ENCODE measurements around the gene MPHOSPH10.
A peak's percentile ranks its signal among the peaks of the same experiment; 100 is the strongest.
"Not testable (repeated sequence)": the region's sequence is repeated elsewhere in the genome, so short reads cannot be mapped to it uniquely, and the experiment has no call there.

Gene MPHOSPH10, protein sequence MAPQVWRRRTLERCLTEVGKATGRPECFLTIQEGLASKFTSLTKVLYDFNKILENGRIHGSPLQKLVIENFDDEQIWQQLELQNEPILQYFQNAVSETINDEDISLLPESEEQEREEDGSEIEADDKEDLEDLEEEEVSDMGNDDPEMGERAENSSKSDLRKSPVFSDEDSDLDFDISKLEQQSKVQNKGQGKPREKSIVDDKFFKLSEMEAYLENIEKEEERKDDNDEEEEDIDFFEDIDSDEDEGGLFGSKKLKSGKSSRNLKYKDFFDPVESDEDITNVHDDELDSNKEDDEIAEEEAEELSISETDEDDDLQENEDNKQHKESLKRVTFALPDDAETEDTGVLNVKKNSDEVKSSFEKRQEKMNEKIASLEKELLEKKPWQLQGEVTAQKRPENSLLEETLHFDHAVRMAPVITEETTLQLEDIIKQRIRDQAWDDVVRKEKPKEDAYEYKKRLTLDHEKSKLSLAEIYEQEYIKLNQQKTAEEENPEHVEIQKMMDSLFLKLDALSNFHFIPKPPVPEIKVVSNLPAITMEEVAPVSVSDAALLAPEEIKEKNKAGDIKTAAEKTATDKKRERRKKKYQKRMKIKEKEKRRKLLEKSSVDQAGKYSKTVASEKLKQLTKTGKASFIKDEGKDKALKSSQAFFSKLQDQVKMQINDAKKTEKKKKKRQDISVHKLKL

GRCh38 chr2:71130152-71130904 lies at the start of gene MPHOSPH10, which contains the start of gene MCEE:
MPHOSPH10 (plus strand) TSS chr2:71130634; CDS start chr2:71130666, 32 bp downstream.
MCEE (minus strand) TSS chr2:71130229; CDS start chr2:71130219, 10 bp downstream.
- Histone ChIP-seq H3K4me3 (ENCODE audit: low read depth, low read length) (peak within 1 kb of the TSS; percentile 97), H3K36me3 (ENCODE audit: control insufficient read depth, insufficient read depth, low read length) (peaks cover 29% of the 10 kb centered on the region), H3K9me3 (ENCODE audit: control insufficient read depth, insufficient read depth, low read length) (no peaks in the 10 kb centered on the region), H3K4me1 (ENCODE audit: control insufficient read depth, insufficient read depth, low read length) (peaks cover 2% of the 10 kb centered on the region; the same call in 1 of the 2 replicates), H3K9ac (ENCODE audit: low read depth, low read length) (peak within 1 kb of the TSS; percentile 83), H3K27me3 (ENCODE audit: control insufficient read depth, insufficient read depth, low read length) (no peaks in the 10 kb centered on the region), H3K27ac (ENCODE audit: low read depth, low read length) (peak within 1 kb of the TSS; percentile 92)

DNA sequence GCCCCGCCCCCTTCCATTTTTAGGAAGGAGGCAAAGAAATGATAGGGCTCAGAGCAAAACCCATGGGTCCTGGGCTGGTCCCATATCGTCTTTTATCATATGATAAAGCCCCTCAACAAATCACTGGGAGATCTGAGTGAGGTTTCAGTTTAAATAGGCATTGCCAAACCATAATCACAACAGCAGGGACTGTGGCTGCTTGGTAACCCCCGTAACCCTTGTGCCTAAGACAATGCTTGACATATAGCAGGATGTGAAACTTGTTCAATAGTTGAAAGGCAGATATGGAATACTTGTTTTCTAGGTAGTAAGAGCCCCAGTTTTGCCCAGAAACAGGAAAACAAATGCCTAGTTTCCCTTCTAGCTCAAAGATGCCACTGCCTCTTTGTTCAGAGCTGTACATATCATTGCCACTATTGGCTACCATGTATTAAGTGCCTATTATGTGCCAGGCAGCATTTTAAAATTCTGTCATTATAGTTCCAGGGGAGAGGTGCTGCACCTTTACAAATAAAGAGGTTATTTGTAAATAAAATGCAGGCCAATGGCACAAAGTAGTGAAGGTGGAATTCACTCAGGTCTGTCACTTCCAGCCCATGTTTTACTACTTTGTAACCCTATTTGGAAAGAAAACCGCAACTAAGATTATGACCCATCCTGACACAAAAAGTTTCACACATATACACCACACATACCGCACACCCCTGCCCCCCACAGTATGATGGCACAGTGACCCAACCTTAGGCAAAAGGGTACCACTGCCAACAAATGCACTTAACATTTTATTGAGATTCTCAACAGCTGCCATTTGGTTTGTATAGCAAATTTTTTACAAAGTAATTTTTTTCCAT lies 47.8 kb upstream of the MPHOSPH10 start:
- Histone ChIP-seq H3K4me3 (ENCODE audit: low read depth, low read length) (no peak overlapping the region), H3K4me1 (ENCODE audit: control insufficient read depth, insufficient read depth, low read length) (peaks cover 24% of the 10 kb centered on the region), H3K27ac (ENCODE audit: low read depth, low read length) (no peak overlapping the region), H3K9me3 (ENCODE audit: control insufficient read depth, insufficient read depth, low read length) (no peaks in the 10 kb centered on the region), H3K9ac (ENCODE audit: low read depth, low read length) (no peak overlapping the region), H3K27me3 (ENCODE audit: control insufficient read depth, insufficient read depth, low read length) (no peaks in the 10 kb centered on the region), H3K36me3 (ENCODE audit: control insufficient read depth, insufficient read depth, low read length) (peaks cover 15% of the 10 kb centered on the region)

- H3K4me3 ChIP-seq (ENCODE audit: low read depth, low read length); H3K27ac ChIP-seq (ENCODE audit: low read depth, low read length); H3K27me3 ChIP-seq (ENCODE audit: control insufficient read depth, insufficient read depth, low read length); H3K9ac ChIP-seq (ENCODE audit: low read depth, low read length); H3K9me3 ChIP-seq (ENCODE audit: control insufficient read depth, insufficient read depth, low read length); H3K36me3 ChIP-seq (ENCODE audit: control insufficient read depth, insufficient read depth, low read length): not testable (repeated sequence)
- peaks cover 24% of the 10 kb centered on the region for H3K4me1 ChIP-seq (ENCODE audit: control insufficient read depth, insufficient read depth, low read length)
These were observed 47.1 kb upstream of the MPHOSPH10 start for GRCh38 chr2:71083297-71083696.

- not testable (repeated sequence) for H3K9ac ChIP-seq (ENCODE audit: low read depth, low read length); H3K4me3 ChIP-seq (ENCODE audit: low read depth, low read length); H3K27me3 ChIP-seq (ENCODE audit: control insufficient read depth, insufficient read depth, low read length); H3K9me3 ChIP-seq (ENCODE audit: control insufficient read depth, insufficient read depth, low read length); H3K36me3 ChIP-seq (ENCODE audit: control insufficient read depth, insufficient read depth, low read length); H3K27ac ChIP-seq (ENCODE audit: low read depth, low read length)
- peaks cover 24% of the 10 kb centered on the region for H3K4me1 ChIP-seq (ENCODE audit: control insufficient read depth, insufficient read depth, low read length)
These were observed 46.6 kb upstream of the MPHOSPH10 start for GRCh38 chr2:71083752-71084312.

DNA sequence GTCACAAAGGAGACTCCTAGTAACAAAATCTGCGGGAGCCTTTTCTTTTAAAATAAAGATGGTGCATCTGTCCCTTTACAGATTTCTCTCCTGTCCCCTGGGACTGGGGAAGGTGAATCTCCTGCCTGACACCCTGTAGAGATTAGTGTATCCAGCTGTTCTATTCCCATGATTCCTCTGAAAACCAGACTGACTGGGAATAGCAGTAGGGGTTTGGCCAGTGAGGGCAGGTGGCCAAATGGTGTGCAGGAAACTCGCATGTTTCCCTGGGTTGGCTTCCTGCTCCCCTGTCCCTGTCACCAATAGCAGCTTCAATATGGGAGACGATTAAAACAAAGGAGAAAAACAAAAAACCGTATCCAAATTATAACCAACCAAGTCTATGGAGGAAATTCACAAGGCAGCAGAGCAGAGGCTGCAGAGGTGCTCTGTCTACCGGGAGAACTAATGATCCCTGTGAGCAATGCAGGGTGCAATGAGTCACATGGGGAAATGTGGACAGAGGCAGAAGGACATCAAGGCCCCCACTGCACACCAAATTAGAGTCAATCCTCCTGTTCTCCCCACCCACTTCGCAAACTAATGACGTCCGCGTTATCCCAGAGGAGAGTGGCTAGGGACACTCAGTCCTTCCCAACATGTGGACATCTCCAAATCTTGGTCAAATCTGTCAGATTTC lies 45.0 kb upstream of the MPHOSPH10 start:
- H3K36me3 ChIP-seq (ENCODE audit: control insufficient read depth, insufficient read depth, low read length); H3K4me3 ChIP-seq (ENCODE audit: low read depth, low read length); H3K9me3 ChIP-seq (ENCODE audit: control insufficient read depth, insufficient read depth, low read length); H3K9ac ChIP-seq (ENCODE audit: low read depth, low read length); H3K27ac ChIP-seq (ENCODE audit: low read depth, low read length); H3K27me3 ChIP-seq (ENCODE audit: control insufficient read depth, insufficient read depth, low read length): not testable (repeated sequence)
- peaks cover 24% of the 10 kb centered on the region for H3K4me1 ChIP-seq (ENCODE audit: control insufficient read depth, insufficient read depth, low read length)

DNA sequence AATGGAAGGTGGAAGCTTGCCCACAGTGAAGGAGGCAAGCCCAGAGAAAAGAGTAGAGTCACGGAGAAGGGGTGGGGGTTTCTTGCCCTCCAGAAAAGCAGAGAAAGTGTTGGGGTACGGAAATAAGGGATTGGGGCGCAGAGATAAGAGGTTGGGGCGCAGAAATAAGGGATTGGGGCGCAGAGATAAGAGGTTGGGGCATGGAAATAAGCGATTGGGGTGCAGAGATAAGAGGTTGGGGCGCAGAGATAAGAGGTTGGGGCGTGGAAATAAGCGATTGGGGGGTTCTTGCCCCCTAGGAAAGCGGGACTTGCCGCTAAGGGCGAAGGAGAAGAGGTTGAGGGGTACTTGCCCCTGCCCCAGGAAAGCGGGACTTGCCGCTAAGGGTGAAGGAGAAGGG lies 41.0 kb upstream of the MPHOSPH10 start:
- not testable (repeated sequence) for H3K9ac ChIP-seq (ENCODE audit: low read depth, low read length); H3K36me3 ChIP-seq (ENCODE audit: control insufficient read depth, insufficient read depth, low read length); H3K27ac ChIP-seq (ENCODE audit: low read depth, low read length); H3K9me3 ChIP-seq (ENCODE audit: control insufficient read depth, insufficient read depth, low read length); H3K27me3 ChIP-seq (ENCODE audit: control insufficient read depth, insufficient read depth, low read length); H3K4me3 ChIP-seq (ENCODE audit: low read depth, low read length)
- H3K4me1 ChIP-seq (ENCODE audit: control insufficient read depth, insufficient read depth, low read length) = peaks cover 19% of the 10 kb centered on the region

- H3K4me3 ChIP-seq (ENCODE audit: low read depth, low read length); H3K9ac ChIP-seq (ENCODE audit: low read depth, low read length); H3K9me3 ChIP-seq (ENCODE audit: control insufficient read depth, insufficient read depth, low read length); H3K27me3 ChIP-seq (ENCODE audit: control insufficient read depth, insufficient read depth, low read length); H3K4me1 ChIP-seq (ENCODE audit: control insufficient read depth, insufficient read depth, low read length); H3K27ac ChIP-seq (ENCODE audit: low read depth, low read length); H3K36me3 ChIP-seq (ENCODE audit: control insufficient read depth, insufficient read depth, low read length): not testable (repeated sequence)
These were observed 38.6 kb upstream of the MPHOSPH10 start for GRCh38 chr2:71091808-71092207.

- not testable (repeated sequence) for H3K4me3 ChIP-seq (ENCODE audit: low read depth, low read length); H3K36me3 ChIP-seq (ENCODE audit: control insufficient read depth, insufficient read depth, low read length); H3K27ac ChIP-seq (ENCODE audit: low read depth, low read length); H3K4me1 ChIP-seq (ENCODE audit: control insufficient read depth, insufficient read depth, low read length); H3K9ac ChIP-seq (ENCODE audit: low read depth, low read length); H3K27me3 ChIP-seq (ENCODE audit: control insufficient read depth, insufficient read depth, low read length); H3K9me3 ChIP-seq (ENCODE audit: control insufficient read depth, insufficient read depth, low read length)
These were observed 37.8 kb upstream of the MPHOSPH10 start for GRCh38 chr2:71092491-71093260.

GRCh38 chr2:71100195-71100964 lies 30.1 kb upstream of the MPHOSPH10 start:
- H3K4me3 ChIP-seq (ENCODE audit: low read depth, low read length) = no peak overlapping the region
- no peak overlapping the region for H3K9ac ChIP-seq (ENCODE audit: low read depth, low read length)
- H3K27ac ChIP-seq (ENCODE audit: low read depth, low read length) = no peak overlapping the region
- no peaks in the 10 kb centered on the region for H3K9me3 ChIP-seq (ENCODE audit: control insufficient read depth, insufficient read depth, low read length)
- no peaks in the 10 kb centered on the region for H3K36me3 ChIP-seq (ENCODE audit: control insufficient read depth, insufficient read depth, low read length)
- no peaks in the 10 kb centered on the region for H3K27me3 ChIP-seq (ENCODE audit: control insufficient read depth, insufficient read depth, low read length)
- peaks cover 9% of the 10 kb centered on the region for H3K4me1 ChIP-seq (ENCODE audit: control insufficient read depth, insufficient read depth, low read length)
